SK-N-MC (cell line): Measurements from ENCODE around the gene TMED7.

Source experiments
- EZH2 ChIP-seq: fragments of 200-600 bp; sonication (generic); IDR thresholded peaks from one replicate; pipeline ENCODE4 v1.6.1; 2017; ENCODE audit warnings: antibody characterized with exemption
- FOXP2 ChIP-seq: optimal IDR thresholded peaks from 2 replicates; pipeline ENCODE3; 2011; ENCODE audit warnings: mild to moderate bottlenecking, moderate library complexity; ENCODE audit not compliant: insufficient read depth; ENCODE audit errors: extremely low read length, control extremely low read depth
- POLR2AphosphoS5 ChIP-seq: IDR thresholded peaks from 2 replicates; pipeline ENCODE4 v1.6.1; 2012; ENCODE audit warnings: mild to moderate bottlenecking, low read depth, low read length, borderline replicate concordance

DNA sequence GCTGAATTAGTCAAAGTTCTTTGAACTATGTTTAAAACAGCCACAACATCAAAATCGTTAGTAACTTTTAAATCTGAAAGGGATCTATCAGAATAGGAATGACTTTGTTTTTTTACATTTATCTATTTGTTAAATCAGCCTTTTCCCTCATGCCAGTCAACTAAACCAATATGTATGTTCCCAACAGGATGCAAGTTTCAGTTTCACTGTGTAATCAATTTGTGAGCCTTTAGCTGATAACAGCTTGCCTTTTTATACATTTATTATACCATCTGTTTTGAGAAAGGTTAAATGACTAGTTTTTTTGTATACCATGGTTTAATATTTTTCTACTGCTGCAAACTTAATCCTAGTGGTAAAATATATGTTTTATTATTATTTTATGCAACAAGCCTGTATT is 8.9 kb downstream of the TMED7 start:
- TF ChIP-seq POLR2AphosphoS5 = no peak
- no peak for TF ChIP-seq EZH2
- no peak for TF ChIP-seq FOXP2
